B cell (primary cell): Measurements from ENCODE around the gene CLP1. TPM values are rescaled to one million over a fixed set of nuclear protein-coding genes. Genes with fewer than 3 reads are reported as not detected.

ENCODE experiments used
- ATAC-seq: fragments of 200-7000 bp; cut with Tn5 transposase; one replicate; pipeline ENCODE4 v1.10.0; 2021; ENCODE audit warnings: low read depth, mild to moderate bottlenecking, moderate number of reproducible peaks, moderate library complexity
- CTCF ChIA-PET: fragments of 350-600 bp; sonication (Branson Sonifier 250); formaldehyde crosslinking; loops from one replicate; lab custom pipeline; 2021; ENCODE audit warnings: antibody characterized with exemption, inconsistent platforms; lab: Charles Lee
- POLR2A ChIA-PET: fragments of 350-600 bp; sonication (Branson Sonifier 250); formaldehyde crosslinking; loops from one replicate; lab custom pipeline; 2021; ENCODE audit warnings: antibody characterized with exemption; lab: Charles Lee
- DNase-seq: peaks from one replicate; pipeline ENCODE4 v3.0.0; 2013
- H2AFZ ChIP-seq: 2 replicates; pipeline ENCODE4 v1.6.1; 2012; ENCODE audit warnings: mild to moderate bottlenecking, low read depth, low read length; ENCODE audit not compliant: insufficient read depth, poor library complexity, severe bottlenecking
- H3K27ac ChIP-seq, 2 donors: 1 replicate in 1 of 2; 2 replicates in 1 of 2; pipeline ENCODE4 v1.5.1; 2012 to 2013; ENCODE audit warnings: low read length in 2 of 2, mild to moderate bottlenecking in 2 of 2, moderate library complexity in 1 of 2
- H3K27me3 ChIP-seq, 4 experiments: fragments of 200-600 bp in 1 of 4; sonication (generic) in 1 of 4; replicated peaks in 1 of 4; 1 replicate in 2 of 4; 2 replicates in 2 of 4; pipeline versions ENCODE4 v1.6.1 to v1.7.0; 2013 to 2016; ENCODE audit warnings: low read length in 3 of 4, mild to moderate bottlenecking in 2 of 4, mixed read lengths in 1 of 4, moderate library complexity in 1 of 4; ENCODE audit not compliant: insufficient read depth in 4 of 4, control insufficient read depth in 3 of 4; ENCODE audit errors: control extremely low read depth in 1 of 4
- H3K36me3 ChIP-seq, 2 experiments: replicated peaks in 1 of 2; 1 replicate in 1 of 2; 2 replicates in 1 of 2; pipeline versions ENCODE4 v1.6.1 to v1.7.1; 2013; ENCODE audit warnings: low read length in 1 of 2; ENCODE audit not compliant: insufficient read depth in 2 of 2, control insufficient read depth in 1 of 2; ENCODE audit errors: control extremely low read depth in 1 of 2, extremely low read depth in 1 of 2
- H3K4me1 ChIP-seq, 2 donors: fragments of 200-600 bp in 1 of 2; sonication (generic) in 1 of 2; 1 replicate in 1 of 2; 2 replicates in 1 of 2; pipeline versions ENCODE4 v1.5.1 to v1.6.1; 2013 to 2017; ENCODE audit warnings: low read length in 2 of 2; ENCODE audit not compliant: control insufficient read depth in 2 of 2, insufficient read depth in 2 of 2
- H3K4me2 ChIP-seq: replicated peaks from 2 replicates; pipeline ENCODE3; 2012; ENCODE audit warnings: mild to moderate bottlenecking, low read depth, low read length; ENCODE audit not compliant: poor library complexity, severe bottlenecking
- H3K4me3 ChIP-seq, 5 experiments: fragments of 200-600 bp in 1 of 5; sonication (generic) in 1 of 5; 1 replicate in 3 of 5; 2 replicates in 2 of 5; pipeline versions ENCODE4 v1.5.1 to v1.7.0; 2011 to 2016; ENCODE audit warnings: low read length in 4 of 5, mild to moderate bottlenecking in 4 of 5, low read depth in 2 of 5, control low read depth in 1 of 5, moderate library complexity in 1 of 5; ENCODE audit not compliant: insufficient read depth in 1 of 5; ENCODE audit errors: control extremely low read depth in 1 of 5, extremely low read depth in 1 of 5
- H3K79me2 ChIP-seq: fragments of 200-600 bp; sonication (generic); one replicate; pipeline ENCODE4 v1.6.0; 2016; ENCODE audit warnings: low read length; ENCODE audit not compliant: control insufficient read depth, insufficient read depth
- H3K9ac ChIP-seq: fragments of 200-600 bp; sonication (generic); 2 replicates; pipeline ENCODE4 v1.6.1; 2017; ENCODE audit warnings: mild to moderate bottlenecking, low read length, moderate library complexity
- H3K9me3 ChIP-seq, 3 donors: one replicate each; pipeline versions ENCODE4 v1.6.1 to v1.7.1; 2013; ENCODE audit warnings: low read length in 2 of 3; ENCODE audit not compliant: control insufficient read depth in 2 of 3, insufficient read depth in 1 of 3; ENCODE audit errors: control extremely low read depth in 1 of 3
- H4K20me1 ChIP-seq: 2 replicates; pipeline ENCODE4 v1.6.0; 2012; ENCODE audit warnings: mild to moderate bottlenecking, low read length; ENCODE audit not compliant: insufficient read depth, control insufficient read depth, poor library complexity, severe bottlenecking
- H3K27ac Mint-ChIP-seq: one replicate; pipeline ENCODE4 v1.8.0; 2021; ENCODE audit warnings: mixed read lengths
- H3K27me3 Mint-ChIP-seq: one replicate; pipeline ENCODE4 v1.8.0; 2021; ENCODE audit warnings: mixed read lengths
- H3K4me1 Mint-ChIP-seq: one replicate; pipeline ENCODE4 v1.8.0; 2021; ENCODE audit warnings: mixed read lengths
- H3K4me3 Mint-ChIP-seq: one replicate; pipeline ENCODE4 v1.8.0; 2021; ENCODE audit warnings: mixed read lengths
- H3K9me3 Mint-ChIP-seq: one replicate; pipeline ENCODE4 v1.8.0; 2022; ENCODE audit warnings: mixed read lengths; ENCODE audit not compliant: insufficient read depth
- EZH2 ChIP-seq: IDR thresholded peaks from 2 replicates; pipeline ENCODE4 v1.6.1; 2012; ENCODE audit warnings: borderline replicate concordance, low read depth, mild to moderate bottlenecking, moderate library complexity, low read length; ENCODE audit not compliant: insufficient read depth, poor library complexity, severe bottlenecking
- WGBS: methylation state at CpG from one replicate; pipeline ENCODE4 v1.1.5; 2013; ENCODE audit warnings: missing lambda C conversion rate; ENCODE audit not compliant: insufficient coverage; 5-methylcytosine and 5-hydroxymethylcytosine counted together
- intact Hi-C: fragments of 100-400 bp; cut with micrococcal nuclease; formaldehyde crosslinking; loops from one replicate; pipeline ENCODE4 v1.10.0; 2022
- polyA plus RNA-seq: library from polyadenylated mRNA; depleted of rRNA; stranded (reverse); fragments of >200 nt; gene quantifications from 2 replicates; pipeline ENCODE4 v1.2.3, GENCODE V29; 2012
- total RNA-seq, 2 donors: library from RNA; stranded (reverse); fragments of 120-200 nt in 1 of 2; gene quantifications; 1 replicate in 1 of 2; 2 replicates in 1 of 2; pipeline versions ENCODE4 v1.2.3 to v1.2.4, GENCODE V29; 2013 to 2022
- TF ChIP-seq, protein P1 (sequence below): fragments of 200-600 bp; IDR thresholded peaks from one replicate; pipeline ENCODE4 v1.8.0; 2022; ENCODE audit warnings: antibody characterized with exemption, mild to moderate bottlenecking

Gene CLP1
- total and polyA plus RNA-seq, 2 donors (not counting 1 experiment from before 2014, with no cell fraction given): 6.0 to 15.5 TPM

DNA sequence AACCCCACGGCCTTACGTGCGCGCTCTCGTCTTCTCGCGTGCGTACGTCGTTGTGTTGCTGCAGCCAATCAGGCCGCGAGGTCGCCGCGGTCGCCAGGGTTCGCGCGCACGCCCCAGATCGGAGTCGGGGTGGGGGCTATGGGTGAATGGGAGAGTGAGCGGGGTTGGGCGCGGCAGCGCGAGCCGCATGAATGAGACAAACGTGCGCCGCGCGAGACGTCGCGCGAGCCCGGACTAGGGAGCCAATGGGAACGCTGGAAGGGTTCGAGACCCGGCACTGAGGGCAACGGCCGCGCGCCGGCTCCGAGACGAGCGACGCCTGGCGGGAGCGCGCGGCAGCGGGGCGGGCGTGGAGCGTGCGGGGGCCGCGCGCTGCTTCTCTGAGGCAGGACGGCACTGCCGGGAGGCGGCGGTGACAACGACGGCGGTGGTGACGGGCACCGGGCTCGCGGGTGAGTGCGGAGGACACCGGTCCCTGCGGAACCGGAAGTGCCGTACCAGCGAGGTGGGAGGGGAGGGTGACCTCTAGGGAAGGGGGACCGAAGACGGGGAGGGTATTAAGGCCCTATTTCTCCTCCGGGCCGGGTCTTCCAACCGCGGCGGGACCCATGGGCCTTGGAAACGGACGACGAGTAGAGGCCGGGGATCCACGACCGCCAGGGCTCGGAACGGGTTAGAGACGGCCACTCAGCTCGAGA, 10.3 kb downstream of the CLP1 start, which contains the start of gene ZDHHC5:
Gene ZDHHC5, plus strand, starts transcription at position 379 of the 698 bp plus-strand sequence. CDS start 4,977 bp downstream, outside the sequence.
- H3K27me3 ChIP-seq: no peaks in the 10 kb centered on the region
- H3K4me3 ChIP-seq: peak within 1 kb of the TSS; percentile 72 to 96 (median 83)
- peaks cover 50% of the 10 kb centered on the region for H3K4me1 Mint-ChIP-seq
- H3K9ac ChIP-seq: peak within 1 kb of the TSS; percentile 93
- ChIA-PET CTCF (interaction anchor here (0.7 to 1.6 kb wide), 6 partner anchors 27 to 960 kb away, joined by 3 to 19 read pairs (median 4); no protein-coding TSS in a partner anchor), POLR2A (interaction anchor here (0.6 to 2.3 kb wide), 4 partner anchors 9 to 1958 kb away, joined by 4 to 22 read pairs (median 9); partner anchors contain the start of gene CLP1)
- no peaks in the 10 kb centered on the region for H3K9me3 ChIP-seq
- peaks cover 22% of the 10 kb centered on the region for H4K20me1 ChIP-seq
- DNase-seq (peak; percentile 100), ATAC-seq (peak; percentile 78)
- H3K9me3 Mint-ChIP-seq: no peaks in the 10 kb centered on the region
- no peak for TF ChIP-seq EZH2
- TF ChIP-seq, protein P1, sequence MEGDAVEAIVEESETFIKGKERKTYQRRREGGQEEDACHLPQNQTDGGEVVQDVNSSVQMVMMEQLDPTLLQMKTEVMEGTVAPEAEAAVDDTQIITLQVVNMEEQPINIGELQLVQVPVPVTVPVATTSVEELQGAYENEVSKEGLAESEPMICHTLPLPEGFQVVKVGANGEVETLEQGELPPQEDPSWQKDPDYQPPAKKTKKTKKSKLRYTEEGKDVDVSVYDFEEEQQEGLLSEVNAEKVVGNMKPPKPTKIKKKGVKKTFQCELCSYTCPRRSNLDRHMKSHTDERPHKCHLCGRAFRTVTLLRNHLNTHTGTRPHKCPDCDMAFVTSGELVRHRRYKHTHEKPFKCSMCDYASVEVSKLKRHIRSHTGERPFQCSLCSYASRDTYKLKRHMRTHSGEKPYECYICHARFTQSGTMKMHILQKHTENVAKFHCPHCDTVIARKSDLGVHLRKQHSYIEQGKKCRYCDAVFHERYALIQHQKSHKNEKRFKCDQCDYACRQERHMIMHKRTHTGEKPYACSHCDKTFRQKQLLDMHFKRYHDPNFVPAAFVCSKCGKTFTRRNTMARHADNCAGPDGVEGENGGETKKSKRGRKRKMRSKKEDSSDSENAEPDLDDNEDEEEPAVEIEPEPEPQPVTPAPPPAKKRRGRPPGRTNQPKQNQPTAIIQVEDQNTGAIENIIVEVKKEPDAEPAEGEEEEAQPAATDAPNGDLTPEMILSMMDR: peak; percentile 55
- H3K4me1 ChIP-seq: peaks cover 25% of the 10 kb centered on the region in 2 donors
- H3K27me3 Mint-ChIP-seq: no peaks in the 10 kb centered on the region
- peak within 1 kb of the TSS; percentile 98 to 99 for H3K27ac ChIP-seq
- peak within 1 kb of the TSS; percentile 92 for H3K4me2 ChIP-seq
- peak within 1 kb of the TSS; percentile 95 for H3K4me3 Mint-ChIP-seq
- intact Hi-C loops: loop anchor here (1.0 to 5.0 kb wide), 10 partner anchors 11 to 1474 kb away; partner anchors contain the start of genes CLP1, FAM111A, MED19 and P2RX3
- WGBS: under 1% methylated on average over 96 of the region's 96 CpGs
- H3K79me2 ChIP-seq: peaks cover 53% of the 10 kb centered on the region
- peaks cover 0 to 15% of the 10 kb centered on the region in 2 experiments for H3K36me3 ChIP-seq
- H3K27ac Mint-ChIP-seq: peak within 1 kb of the TSS; percentile 100
- peak within 1 kb of the TSS; percentile 94 for H2AFZ ChIP-seq
